ENCODE measurements around the gene FAM110A. TPM values are rescaled to one million over a fixed set of nuclear protein-coding genes. Genes with fewer than 3 reads are reported as not detected.
"Not testable (repeated sequence)": the region's sequence is repeated elsewhere in the genome, so short reads cannot be mapped to it uniquely, and the experiment has no call there.

Gene FAM110A
- total RNA-seq, 1 donor from 2014 or later, result 1.9 TPM

- ATAC-seq (ENCODE audit: poor library complexity), result peak; percentile 86
- intact Hi-C loops (cut with DNase I), result no loop called here
Measured at GRCh38 chr20:821046-821730, 12.3 kb upstream of the FAM110A start.

GRCh38 chr20:821731-822065 is 11.8 kb upstream of the FAM110A start:
- intact Hi-C loops (cut with DNase I), result no loop called here
- ATAC-seq (ENCODE audit: poor library complexity) (no peak), DNase-seq (no peak)

More at GRCh38 chr20:821046-821730, 12.3 kb upstream of the FAM110A start:
- DNase-seq, result no peak

GRCh38 chr20:822651-823573 is 10.6 kb upstream of the FAM110A start:
- intact Hi-C loops (cut with DNase I), result no loop called here
- DNase-seq (no peak), ATAC-seq (ENCODE audit: poor library complexity) (no peak)

- intact Hi-C loops (cut with DNase I), result no loop called here
- no peak for ATAC-seq (ENCODE audit: poor library complexity)
- no peak for DNase-seq
Measured at GRCh38 chr20:823574-823902, 10.0 kb upstream of the FAM110A start.

GRCh38 chr20:824490-824889 is 9.0 kb upstream of the FAM110A start:
- no peak for ATAC-seq (ENCODE audit: poor library complexity)
- DNase-seq, result no peak
- intact Hi-C loops (cut with DNase I), result no loop called here

GRCh38 chr20:824916-825315 is 8.6 kb upstream of the FAM110A start:
- intact Hi-C loops (cut with DNase I), result no loop called here
- no peak for DNase-seq
- no peak for ATAC-seq (ENCODE audit: poor library complexity)

- intact Hi-C loops (cut with DNase I), result no loop called here
- ATAC-seq (ENCODE audit: poor library complexity) (no peak), DNase-seq (no peak)
Measured at GRCh38 chr20:825710-826421, 7.6 kb upstream of the FAM110A start.

- intact Hi-C loops (cut with DNase I), result no loop called here
- DNase-seq (no peak), ATAC-seq (ENCODE audit: poor library complexity) (no peak)
Measured at GRCh38 chr20:826695-827323, 6.7 kb upstream of the FAM110A start.

GRCh38 chr20:827981-828380 is 5.5 kb upstream of the FAM110A start:
- intact Hi-C loops (cut with DNase I); DNase-seq; ATAC-seq (ENCODE audit: poor library complexity): not testable (repeated sequence)

GRCh38 chr20:828987-829386 is 4.5 kb upstream of the FAM110A start:
- ATAC-seq (ENCODE audit: poor library complexity), result no peak
- DNase-seq, result no peak
- intact Hi-C loops (cut with DNase I), result no loop called here

- no peak for ATAC-seq (ENCODE audit: poor library complexity)
- DNase-seq, result no peak
- intact Hi-C loops (cut with DNase I), result no loop called here
Measured at GRCh38 chr20:829551-829950, 4.0 kb upstream of the FAM110A start.

- DNase-seq (no peak), ATAC-seq (ENCODE audit: poor library complexity) (no peak)
- intact Hi-C loops (cut with DNase I), result no loop called here
Measured at GRCh38 chr20:830011-830521, 3.4 kb upstream of the FAM110A start.

- intact Hi-C loops (cut with DNase I), result no loop called here
- DNase-seq (no peak), ATAC-seq (ENCODE audit: poor library complexity) (no peak)
Measured at GRCh38 chr20:831251-831650, 2.3 kb upstream of the FAM110A start.

- DNase-seq (no peak), ATAC-seq (ENCODE audit: poor library complexity) (no peak)
- intact Hi-C loops (cut with DNase I), result no loop called here
Measured at GRCh38 chr20:831956-832355, 1.6 kb upstream of the FAM110A start.

- ATAC-seq (ENCODE audit: poor library complexity) (no peak), DNase-seq (no peak)
- intact Hi-C loops (cut with DNase I), result no loop called here
Measured at GRCh38 chr20:833121-833449, 430 bp upstream of the FAM110A start.

- intact Hi-C loops (cut with DNase I), result no loop called here
- no peak for DNase-seq
- no peak for ATAC-seq (ENCODE audit: poor library complexity)
Measured at GRCh38 chr20:834151-834746, 734 bp downstream of the FAM110A start.

GRCh38 chr20:835608-836045 is 2.1 kb downstream of the FAM110A start:
- DNase-seq (peak; percentile 86), ATAC-seq (ENCODE audit: poor library complexity) (peak; percentile 86)
- intact Hi-C loops (cut with DNase I), result no loop called here

GRCh38 chr20:836190-836589 is 2.7 kb downstream of the FAM110A start:
- intact Hi-C loops (cut with DNase I), result no loop called here
- no peak for ATAC-seq (ENCODE audit: poor library complexity)
- DNase-seq, result no peak

GRCh38 chr20:839015-839414 is 5.5 kb downstream of the FAM110A start:
- intact Hi-C loops (cut with DNase I), result no loop called here
- no peak for ATAC-seq (ENCODE audit: poor library complexity)
- DNase-seq, result no peak
